SU-DHL-6 (cell line): ENCODE results near the gene SFXN2.

Source experiments
- H2AFZ ChIP-seq: fragments of 200-600 bp; sonication (generic); 2 replicates; pipeline ENCODE4 v1.6.1; 2014; ENCODE audit warnings: low read depth, mild to moderate bottlenecking, moderate library complexity, mixed read lengths, antibody characterized with exemption, low read length; ENCODE audit not compliant: severe bottlenecking
- H3F3A ChIP-seq: fragments of 200-600 bp; shearing (Covaris generic); 2 replicates; pipeline ENCODE4 v1.6.0; 2016; ENCODE audit warnings: antibody characterized with exemption, mild to moderate bottlenecking; ENCODE audit not compliant: insufficient read depth
- H3K27ac ChIP-seq: fragments of 200-600 bp; sonication (generic); 2 replicates; pipeline ENCODE4 v1.5.1; 2016; ENCODE audit warnings: low read depth, mild to moderate bottlenecking, low read length, moderate library complexity, mixed read lengths
- H3K27me3 ChIP-seq: fragments of 200-600 bp; sonication (generic), shearing (Covaris generic); 2 replicates; pipeline ENCODE4 v1.6.0; 2014; ENCODE audit warnings: mild to moderate bottlenecking, low read length
- H3K36me3 ChIP-seq: fragments of 200-600 bp; sonication (generic); 2 replicates; pipeline ENCODE4 v1.6.1; 2014; ENCODE audit warnings: mild to moderate bottlenecking, low read length, mixed read lengths
- H3K4me2 ChIP-seq: fragments of 300-600, 200-600 bp; shearing (Covaris generic), sonication (generic); 2 replicates; pipeline ENCODE4 v1.6.0; 2014; ENCODE audit warnings: low read length, low read depth, mild to moderate bottlenecking; ENCODE audit not compliant: poor library complexity, severe bottlenecking
- H3K4me3 ChIP-seq: fragments of 200-600 bp; sonication (generic); 2 replicates; pipeline ENCODE4 v1.5.1; 2014; ENCODE audit warnings: antibody characterized with exemption, low read length, mild to moderate bottlenecking, mixed read lengths; ENCODE audit not compliant: insufficient read depth, poor library complexity, severe bottlenecking
- H3K79me2 ChIP-seq: fragments of 200-600 bp; sonication (generic); 2 replicates; pipeline ENCODE4 v1.6.1; 2014; ENCODE audit warnings: mild to moderate bottlenecking, low read length, moderate library complexity; ENCODE audit not compliant: insufficient read depth
- H3K9ac ChIP-seq: fragments of 200-600 bp; sonication (generic); 2 replicates; pipeline ENCODE4 v1.7.0; 2014; ENCODE audit warnings: mild to moderate bottlenecking, low read length
- H3K9me2 ChIP-seq: fragments of 200-600 bp; sonication (generic); replicated peaks from 2 replicates; pipeline ENCODE4 v1.6.1; 2014; ENCODE audit warnings: low read length; ENCODE audit not compliant: insufficient read depth
- H3K9me3 ChIP-seq: fragments of 200-600 bp; sonication (generic); 2 replicates; pipeline ENCODE4 v1.6.1; 2014; ENCODE audit warnings: low read length, mixed read lengths; ENCODE audit not compliant: insufficient read depth
- H4K20me1 ChIP-seq: fragments of 200-600 bp; sonication (generic); 2 replicates; pipeline ENCODE4 v1.6.1; 2014; ENCODE audit warnings: low read depth, mild to moderate bottlenecking, antibody characterized with exemption, low read length, moderate library complexity, mixed read lengths
- EZH2phosphoT487 ChIP-seq: fragments of 200-600 bp; sonication (generic), shearing (Covaris generic); conservative IDR thresholded peaks from 2 replicates; pipeline ENCODE4 v1.6.1; 2018; ENCODE audit warnings: mild to moderate bottlenecking, antibody characterized with exemption, low read length, moderate library complexity, mixed read lengths
- TF ChIP-seq, protein P1 (sequence below): fragments of 200-600 bp; sonication (generic); IDR thresholded peaks from one replicate; pipeline ENCODE4 v1.5.1; 2017; ENCODE audit warnings: antibody characterized with exemption, mild to moderate bottlenecking, low read length, moderate library complexity; ENCODE audit not compliant: insufficient read depth, poor library complexity, severe bottlenecking

Gene SFXN2

DNA sequence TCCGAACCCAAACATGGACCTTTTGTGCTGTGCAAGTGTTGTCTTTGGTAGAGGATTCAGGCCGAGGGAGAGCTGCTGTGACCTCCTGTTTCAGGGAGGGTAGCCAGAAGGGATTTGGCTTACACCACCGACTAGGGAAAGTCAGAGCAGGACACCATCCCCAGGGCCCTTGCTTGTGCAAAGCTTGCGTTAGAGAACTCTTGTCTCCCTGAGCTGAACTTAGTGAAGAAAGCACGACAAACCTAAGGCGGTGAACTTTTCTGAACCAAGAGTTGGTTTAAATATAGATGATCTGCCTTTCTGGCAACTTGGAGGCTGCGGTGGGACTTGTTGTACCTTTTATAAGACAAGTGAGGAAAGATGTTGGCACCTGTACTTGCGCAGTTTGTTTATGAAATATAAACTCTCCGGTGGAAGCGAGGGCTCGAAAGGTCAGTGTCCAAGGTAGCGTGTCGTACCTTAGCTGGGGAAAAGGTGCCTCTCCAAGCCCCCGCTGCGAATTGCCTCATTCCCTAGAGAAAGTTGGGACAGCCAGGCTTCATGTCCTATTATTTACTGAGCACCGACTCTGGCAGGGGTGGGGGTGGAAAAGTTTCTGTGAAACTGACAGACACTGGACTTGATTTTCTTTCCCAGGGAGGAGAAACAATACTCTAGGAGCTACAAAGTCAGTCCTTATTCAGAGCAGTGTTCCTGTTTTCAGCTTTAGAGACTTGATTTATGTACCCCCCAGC lies 60.9 kb downstream of the SFXN2 start:
- TF ChIP-seq, protein P1, sequence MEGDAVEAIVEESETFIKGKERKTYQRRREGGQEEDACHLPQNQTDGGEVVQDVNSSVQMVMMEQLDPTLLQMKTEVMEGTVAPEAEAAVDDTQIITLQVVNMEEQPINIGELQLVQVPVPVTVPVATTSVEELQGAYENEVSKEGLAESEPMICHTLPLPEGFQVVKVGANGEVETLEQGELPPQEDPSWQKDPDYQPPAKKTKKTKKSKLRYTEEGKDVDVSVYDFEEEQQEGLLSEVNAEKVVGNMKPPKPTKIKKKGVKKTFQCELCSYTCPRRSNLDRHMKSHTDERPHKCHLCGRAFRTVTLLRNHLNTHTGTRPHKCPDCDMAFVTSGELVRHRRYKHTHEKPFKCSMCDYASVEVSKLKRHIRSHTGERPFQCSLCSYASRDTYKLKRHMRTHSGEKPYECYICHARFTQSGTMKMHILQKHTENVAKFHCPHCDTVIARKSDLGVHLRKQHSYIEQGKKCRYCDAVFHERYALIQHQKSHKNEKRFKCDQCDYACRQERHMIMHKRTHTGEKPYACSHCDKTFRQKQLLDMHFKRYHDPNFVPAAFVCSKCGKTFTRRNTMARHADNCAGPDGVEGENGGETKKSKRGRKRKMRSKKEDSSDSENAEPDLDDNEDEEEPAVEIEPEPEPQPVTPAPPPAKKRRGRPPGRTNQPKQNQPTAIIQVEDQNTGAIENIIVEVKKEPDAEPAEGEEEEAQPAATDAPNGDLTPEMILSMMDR = no peak
- TF ChIP-seq EZH2phosphoT487 = no peak
- Histone ChIP-seq H3K9me2 (no peaks in the 10 kb centered on the region), H2AFZ (no peak overlapping the region), H3F3A (no peaks in the 10 kb centered on the region), H3K9me3 (no peaks in the 10 kb centered on the region), H3K4me2 (no peak overlapping the region), H4K20me1 (no peaks in the 10 kb centered on the region), H3K79me2 (peaks cover 17% of the 10 kb centered on the region; the same call in 1 of the 2 replicates), H3K4me3 (no peak overlapping the region), H3K36me3 (no peaks in the 10 kb centered on the region), H3K9ac (no peak overlapping the region), H3K27me3 (no peaks in the 10 kb centered on the region), H3K27ac (no peak overlapping the region)

DNA sequence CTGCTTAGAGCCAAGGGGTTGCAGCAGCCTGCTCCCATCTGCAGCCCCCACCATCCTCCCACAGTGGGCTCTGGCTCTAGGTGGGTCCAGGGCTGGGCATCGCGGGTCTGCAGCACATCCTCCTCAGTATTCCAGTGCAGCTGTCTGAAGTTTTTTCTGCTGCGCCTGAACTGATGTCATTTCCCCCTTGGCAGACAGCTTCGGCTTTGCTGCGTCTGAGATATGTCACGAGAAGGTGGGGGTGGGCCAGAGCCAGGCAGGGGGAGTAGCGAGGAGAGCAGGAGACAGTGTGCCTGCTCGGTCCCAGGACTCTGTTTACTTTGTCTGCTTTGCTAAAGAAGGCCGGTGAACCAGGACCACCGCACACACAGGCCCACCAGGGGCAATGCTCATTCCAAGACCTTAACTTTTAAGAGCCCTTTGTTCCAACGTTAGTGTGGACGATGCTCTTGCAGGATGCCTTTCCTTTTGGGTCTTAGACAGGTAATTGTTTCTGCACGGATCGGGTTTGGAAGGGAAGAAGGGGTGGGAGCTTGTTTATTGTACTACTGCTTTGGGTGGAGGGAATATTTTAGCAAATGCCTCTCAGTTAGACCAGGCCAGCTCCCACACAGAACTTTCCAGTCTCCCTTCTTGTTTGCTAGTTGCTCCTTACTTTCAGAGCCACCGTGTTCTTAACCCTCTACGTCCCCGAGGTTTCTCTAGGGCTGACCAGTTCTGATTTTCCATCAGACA lies 61.7 kb downstream of the SFXN2 start:
- H3K4me2 ChIP-seq = no peak overlapping the region
- H3K79me2 ChIP-seq = peaks cover 13% of the 10 kb centered on the region; the same call in 1 of the 2 replicates
- TF ChIP-seq EZH2phosphoT487 = no peak
- TF ChIP-seq, protein P1 = no peak
- H3K4me3 ChIP-seq = no peak overlapping the region
- no peaks in the 10 kb centered on the region for H3K9me3 ChIP-seq
- no peaks in the 10 kb centered on the region for H3K9me2 ChIP-seq
- no peak overlapping the region for H3K9ac ChIP-seq
- no peaks in the 10 kb centered on the region for H3K27me3 ChIP-seq
- H3F3A ChIP-seq = no peaks in the 10 kb centered on the region
- no peaks in the 10 kb centered on the region for H3K36me3 ChIP-seq
- H3K27ac ChIP-seq = no peak overlapping the region
- H2AFZ ChIP-seq = no peak overlapping the region
- no peaks in the 10 kb centered on the region for H4K20me1 ChIP-seq

DNA sequence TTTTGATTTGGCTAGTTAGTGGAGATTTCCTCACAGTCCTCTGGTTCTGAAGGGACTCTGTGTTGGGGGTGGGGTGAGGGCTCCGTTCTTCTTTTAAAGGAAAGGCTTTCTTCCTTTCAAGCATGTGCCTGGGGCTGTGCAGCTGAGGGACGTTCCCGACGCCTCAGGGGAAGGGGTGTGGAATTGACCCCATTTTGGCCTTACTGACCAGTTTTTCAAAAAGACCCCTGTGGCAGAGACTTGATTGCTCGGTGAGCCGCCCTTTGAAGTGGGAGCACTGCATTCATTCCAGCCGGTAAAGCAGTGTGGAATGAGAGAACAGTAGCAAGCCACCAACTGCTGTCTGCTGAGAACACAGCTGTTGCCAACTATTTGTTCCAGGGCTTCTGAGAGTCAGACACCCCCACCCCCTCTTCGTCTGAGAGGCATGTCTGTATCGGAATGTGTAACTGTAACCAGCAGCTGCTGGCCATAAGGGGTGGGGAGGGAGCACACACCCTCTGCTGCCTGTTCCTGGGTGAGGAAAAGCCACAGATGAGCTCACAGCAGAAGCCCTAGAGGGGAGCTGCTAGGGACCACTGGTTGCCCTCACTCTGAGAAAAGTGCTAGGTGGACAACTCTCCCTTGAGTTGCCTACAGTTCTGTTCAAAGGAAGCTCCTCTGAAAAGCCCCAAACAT lies 62.5 kb downstream of the SFXN2 start:
- H3K9me3 ChIP-seq = no peaks in the 10 kb centered on the region
- no peak overlapping the region for H3K9ac ChIP-seq
- H3K9me2 ChIP-seq = no peaks in the 10 kb centered on the region
- H3K79me2 ChIP-seq = peaks cover 13% of the 10 kb centered on the region; the same call in 1 of the 2 replicates
- TF ChIP-seq, protein P1 = no peak
- TF ChIP-seq EZH2phosphoT487 = no peak
- no peaks in the 10 kb centered on the region for H3K27me3 ChIP-seq
- H3K4me2 ChIP-seq = no peak overlapping the region
- H3F3A ChIP-seq = no peaks in the 10 kb centered on the region
- H4K20me1 ChIP-seq = no peaks in the 10 kb centered on the region
- H3K36me3 ChIP-seq = no peaks in the 10 kb centered on the region
- H3K4me3 ChIP-seq = no peak overlapping the region
- no peak overlapping the region for H3K27ac ChIP-seq
- no peak overlapping the region for H2AFZ ChIP-seq
